ENCODE data around the gene SNX18. TPM values are rescaled to one million over a fixed set of nuclear protein-coding genes. Genes with fewer than 3 reads are reported as not detected.

Gene SNX18
- total and polyA plus RNA-seq, 4 donors = 5.5 to 43.4 (median 35.0) TPM

- TF ChIP-seq CTCF (IDR thresholded peaks at IDR 0.05; ENCODE audit: control extremely low read depth, extremely low read depth) = no peak
- Histone ChIP-seq H3K27me3 (ENCODE audit: control insufficient read depth in 3 of 3, insufficient read depth in 3 of 3, low read length in 2 of 3) (no peaks in the 10 kb centered on the region), H3K27ac (ENCODE audit: low read depth in 1 of 2, low read length in 1 of 2) (peak overlapping the region in 1 of 2 donors; percentile 67), H3K9ac (ENCODE audit: insufficient read depth in 1 of 2, low read length in 2 of 2) (no peak overlapping the region), H3K4me3 (no peak overlapping the region), H3K4me1 (ENCODE audit: control insufficient read depth in 5 of 5, insufficient read depth in 5 of 5, low read length in 5 of 5) (peaks cover 0 to 17% (median 9%) of the 10 kb centered on the region in 5 donors), H3K9me3 (ENCODE audit: control insufficient read depth in 4 of 4, insufficient read depth in 3 of 4, low read length in 3 of 4) (no peaks in the 10 kb centered on the region), H3K36me3 (ENCODE audit: control insufficient read depth in 4 of 4, insufficient read depth in 4 of 4, low read length in 4 of 4) (peaks cover 0 to 6% (median 3%) of the 10 kb centered on the region in 4 donors)
- DNase-seq (peak; percentile 64 to 92 (median 76)), ATAC-seq (ENCODE audit: insufficient read depth, low FRiP score) (peak; percentile 41)
- 45 to 79% methylated on average over 1 of the region's 1 CpG for WGBS, 2 donors
Measured at GRCh38 chr5:54547711-54548250, 30.2 kb downstream of the SNX18 start.

GRCh38 chr5:54548565-54548964, 31.0 kb downstream of the SNX18 start:
- 82 to 83% methylated on average over 2 of the region's 2 CpGs for WGBS, 2 donors
- Histone ChIP-seq H3K27me3 (ENCODE audit: control insufficient read depth in 3 of 3, insufficient read depth in 3 of 3, low read length in 2 of 3) (no peaks in the 10 kb centered on the region), H3K27ac (ENCODE audit: low read depth in 1 of 2, low read length in 1 of 2) (peak overlapping the region in 1 of 2 donors; percentile 67), H3K9ac (ENCODE audit: insufficient read depth in 1 of 2, low read length in 2 of 2) (no peak overlapping the region), H3K4me1 (ENCODE audit: control insufficient read depth in 5 of 5, insufficient read depth in 5 of 5, low read length in 5 of 5) (peaks cover 0 to 17% (median 9%) of the 10 kb centered on the region in 5 donors), H3K9me3 (ENCODE audit: control insufficient read depth in 4 of 4, insufficient read depth in 3 of 4, low read length in 3 of 4) (no peaks in the 10 kb centered on the region), H3K4me3 (no peak overlapping the region), H3K36me3 (ENCODE audit: control insufficient read depth in 4 of 4, insufficient read depth in 4 of 4, low read length in 4 of 4) (peaks cover 0 to 6% (median 5%) of the 10 kb centered on the region in 4 donors)
- no peak for TF ChIP-seq CTCF (IDR thresholded peaks at IDR 0.05; ENCODE audit: control extremely low read depth, extremely low read depth)
- no peak for ATAC-seq (ENCODE audit: insufficient read depth, low FRiP score)
- no peak for DNase-seq

GRCh38 chr5:54551292-54551691, 33.7 kb downstream of the SNX18 start:
- 44 to 74% methylated on average over 8 of the region's 8 CpGs for WGBS, 2 donors
- ATAC-seq (ENCODE audit: insufficient read depth, low FRiP score) = no peak
- no peak for DNase-seq
- Histone ChIP-seq H3K27ac (ENCODE audit: low read depth in 1 of 2, low read length in 1 of 2) (no peak overlapping the region), H3K9me3 (ENCODE audit: control insufficient read depth in 4 of 4, insufficient read depth in 3 of 4, low read length in 3 of 4) (no peaks in the 10 kb centered on the region), H3K9ac (ENCODE audit: insufficient read depth in 1 of 2, low read length in 2 of 2) (no peak overlapping the region), H3K27me3 (ENCODE audit: control insufficient read depth in 3 of 3, insufficient read depth in 3 of 3, low read length in 2 of 3) (no peaks in the 10 kb centered on the region), H3K4me1 (ENCODE audit: control insufficient read depth in 5 of 5, insufficient read depth in 5 of 5, low read length in 5 of 5) (peaks cover 0 to 17% (median 9%) of the 10 kb centered on the region in 5 donors), H3K36me3 (ENCODE audit: control insufficient read depth in 4 of 4, insufficient read depth in 4 of 4, low read length in 4 of 4) (peaks cover 0 to 4% (median 3%) of the 10 kb centered on the region in 4 donors), H3K4me3 (no peak overlapping the region)
- no peak for TF ChIP-seq CTCF (IDR thresholded peaks at IDR 0.05; ENCODE audit: control extremely low read depth, extremely low read depth)

- H3K9ac ChIP-seq (ENCODE audit: insufficient read depth in 1 of 2, low read length in 2 of 2) = no peak overlapping the region
- no peaks in the 10 kb centered on the region for H3K9me3 ChIP-seq (ENCODE audit: control insufficient read depth in 4 of 4, insufficient read depth in 3 of 4, low read length in 3 of 4)
- H3K4me3 ChIP-seq = no peak overlapping the region
- no peak for TF ChIP-seq CTCF (IDR thresholded peaks at IDR 0.05; ENCODE audit: control extremely low read depth, extremely low read depth)
- H3K27me3 ChIP-seq (ENCODE audit: control insufficient read depth in 3 of 3, insufficient read depth in 3 of 3, low read length in 2 of 3) = no peaks in the 10 kb centered on the region
- H3K36me3 ChIP-seq (ENCODE audit: control insufficient read depth in 4 of 4, insufficient read depth in 4 of 4, low read length in 4 of 4) = peaks cover 0 to 4% (median 1%) of the 10 kb centered on the region in 4 donors
- H3K27ac ChIP-seq (ENCODE audit: low read depth in 1 of 2, low read length in 1 of 2) = no peak overlapping the region
- WGBS, 2 donors = 85 to 95% methylated on average over 11 of the region's 11 CpGs
- H3K4me1 ChIP-seq (ENCODE audit: control insufficient read depth in 5 of 5, insufficient read depth in 5 of 5, low read length in 5 of 5) = peaks cover 0 to 13% (median 9%) of the 10 kb centered on the region in 5 donors
- peak in 1 of 3 donors; percentile 35 for DNase-seq
- no peak for ATAC-seq (ENCODE audit: insufficient read depth, low FRiP score)
Measured at GRCh38 chr5:54551926-54552325, 34.4 kb downstream of the SNX18 start.
